GM20431 (cell line): ENCODE results near the gene KIF26B.

Experiments used
- in situ Hi-C: fragments of 300-500 bp; cut with MseI, MboI; formaldehyde crosslinking; loops from one replicate; pipeline ENCODE4 v1.15.0; 2020; ENCODE audit warnings: low sequenced_read_pairs; ENCODE audit not compliant: unreplicated experiment

Gene KIF26B

DNA sequence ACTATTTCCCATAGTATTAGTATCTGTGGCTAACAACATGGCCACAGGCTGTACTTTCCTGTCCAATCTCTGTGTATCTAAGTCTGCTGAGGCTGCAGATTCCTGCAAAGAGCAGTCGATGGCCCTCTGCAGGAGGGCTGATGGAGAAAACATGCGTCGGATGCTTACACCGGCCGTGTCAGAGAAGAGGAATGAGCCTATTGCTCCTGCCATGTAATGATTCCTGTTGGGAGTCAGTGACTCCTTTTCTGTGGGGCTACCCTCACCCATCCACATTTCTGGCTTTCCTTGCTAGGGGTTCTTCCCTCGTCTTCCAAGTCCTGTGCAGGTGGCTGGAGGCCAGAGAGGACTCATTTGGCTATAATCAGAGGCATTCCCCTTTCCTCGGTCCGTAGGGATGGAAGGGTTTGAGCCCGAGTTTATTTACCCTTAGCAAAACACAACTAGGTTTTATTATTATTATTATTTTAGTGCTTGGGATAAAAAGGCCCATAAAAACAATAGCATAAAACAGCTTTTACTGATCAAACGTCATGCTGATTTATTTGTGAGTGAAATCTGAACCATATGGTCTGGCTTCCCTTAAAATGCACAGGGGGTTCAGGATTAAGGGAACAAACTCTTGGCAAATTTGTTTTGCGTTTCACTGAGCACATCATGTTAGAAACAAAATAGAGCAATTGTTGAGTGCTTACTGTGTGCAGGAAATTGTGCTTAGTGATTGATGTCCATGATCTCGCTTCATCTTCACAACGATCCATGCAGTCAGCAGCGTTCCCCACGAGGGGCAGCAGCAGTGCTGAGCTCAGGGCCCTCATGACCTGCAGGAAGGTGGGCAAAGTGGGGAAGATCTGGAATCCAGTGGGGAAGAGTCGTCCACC lies 70.8 kb downstream of the KIF26B start:
- in situ Hi-C loops: no loop called here

DNA sequence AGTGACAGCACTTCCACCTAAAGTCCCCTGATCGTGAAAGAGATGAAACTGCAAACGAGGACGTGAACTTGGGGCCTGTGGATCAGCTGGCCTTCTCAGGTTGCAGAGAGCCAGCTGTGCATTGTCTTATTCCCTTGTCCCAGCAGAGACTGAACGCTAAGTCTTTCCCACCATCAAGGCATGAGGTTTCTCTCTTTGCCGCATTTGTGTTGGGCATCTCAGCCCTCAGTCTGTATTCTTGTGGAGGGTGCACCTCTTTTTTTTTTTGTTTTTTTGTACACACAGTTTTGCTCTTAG lies 71.4 kb downstream of the KIF26B start:
- in situ Hi-C loops: no loop called here

DNA sequence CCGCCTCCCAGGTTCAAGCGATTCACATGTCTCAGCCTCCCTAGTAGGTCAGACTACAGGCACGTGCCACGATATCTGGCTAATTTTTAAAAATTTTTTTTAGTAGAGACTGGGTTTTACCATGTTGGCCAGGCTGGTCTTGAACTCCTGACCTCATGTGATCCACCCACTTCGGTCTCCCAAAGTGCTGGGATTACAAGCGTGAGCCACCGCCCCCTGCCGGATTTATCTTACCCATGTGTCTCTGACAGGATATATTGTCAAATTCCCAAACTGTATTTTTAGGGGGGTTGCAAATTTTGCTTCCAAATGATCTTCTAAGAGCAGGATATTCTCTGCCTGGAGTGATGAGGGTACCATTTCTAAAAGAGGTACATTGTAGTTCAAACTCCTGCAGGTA lies 74.3 kb downstream of the KIF26B start:
- in situ Hi-C loops: no loop called here

DNA sequence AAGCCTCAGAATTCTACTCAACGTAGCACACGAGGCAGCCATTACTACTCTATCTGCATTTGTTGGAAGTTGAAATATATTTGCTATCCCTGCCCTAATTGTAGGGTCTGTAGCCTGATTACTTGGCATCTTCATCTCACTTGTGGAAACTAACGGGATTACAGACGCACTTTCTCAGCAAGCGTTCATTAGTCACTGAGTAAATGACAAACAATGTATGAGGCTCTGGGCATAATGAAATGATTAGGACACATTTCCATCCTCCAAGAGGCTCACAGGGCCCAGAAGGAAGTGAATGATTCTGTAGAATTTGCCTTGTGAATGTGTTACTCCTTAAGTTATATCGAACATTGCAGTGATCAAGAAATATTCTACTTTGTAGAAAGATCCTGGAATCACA lies 78.1 kb downstream of the KIF26B start:
- in situ Hi-C loops: no loop called here

DNA sequence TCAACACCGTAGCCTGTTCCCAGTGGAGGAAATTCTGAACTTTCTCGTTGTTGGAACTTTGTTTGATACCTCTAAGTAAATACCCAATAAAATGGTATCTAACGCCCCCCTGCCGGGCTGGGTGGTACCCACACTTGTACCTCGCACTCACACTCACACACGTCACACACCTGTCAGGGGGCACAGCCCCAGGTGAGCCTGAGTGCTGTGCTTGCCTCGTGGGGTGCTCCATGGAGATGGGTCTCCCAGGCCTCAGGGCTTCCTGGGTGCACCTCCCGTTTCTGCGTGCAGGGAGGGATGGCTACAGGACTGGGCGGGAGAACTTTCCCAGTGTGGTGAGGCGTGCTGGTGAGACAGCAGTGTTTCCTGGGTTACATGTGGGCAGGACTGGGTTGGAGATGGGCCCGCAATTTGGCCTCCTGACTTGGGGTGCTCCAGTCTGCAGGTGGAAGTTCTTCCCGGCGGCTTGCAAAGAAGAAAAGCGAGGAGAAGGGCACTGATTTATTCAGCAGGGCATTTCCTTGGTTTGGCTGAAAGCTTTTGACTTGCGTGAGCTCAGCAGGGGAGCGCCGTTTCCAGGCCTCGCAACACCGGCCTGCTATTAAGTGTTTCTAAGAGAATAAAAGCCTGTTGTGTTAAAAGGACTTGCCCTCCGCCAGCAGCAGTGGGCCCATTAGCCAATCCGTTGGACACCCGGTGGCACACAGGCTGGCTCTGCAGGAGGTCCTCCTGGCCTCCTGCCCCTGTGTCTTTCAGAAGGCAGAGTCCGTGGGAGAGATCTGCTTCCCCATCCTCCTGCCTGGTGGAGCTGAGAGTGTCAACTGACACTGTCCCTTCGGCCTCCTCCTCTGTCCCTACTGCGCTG lies 79.7 kb downstream of the KIF26B start:
- in situ Hi-C loops: no loop called here

DNA sequence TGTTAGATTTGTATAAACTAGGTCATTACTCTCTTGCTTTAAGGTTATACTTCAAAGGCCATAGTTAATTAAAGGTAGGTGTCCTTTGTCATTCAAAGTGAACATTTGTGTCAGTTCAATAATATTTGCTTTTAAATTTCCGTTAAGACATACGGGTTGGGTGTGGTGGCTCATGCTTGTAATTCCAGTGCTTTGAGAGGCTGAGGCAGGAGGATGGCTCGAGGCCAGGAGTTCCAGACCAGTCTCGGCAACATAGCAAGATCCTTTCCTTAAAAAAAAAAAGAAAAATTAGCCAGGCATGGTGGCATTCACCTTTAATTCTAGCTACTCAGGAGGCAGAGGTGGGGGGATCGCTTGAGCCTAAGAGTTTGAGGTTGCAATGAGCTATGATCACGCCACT lies 80.4 kb downstream of the KIF26B start:
- in situ Hi-C loops: no loop called here

DNA sequence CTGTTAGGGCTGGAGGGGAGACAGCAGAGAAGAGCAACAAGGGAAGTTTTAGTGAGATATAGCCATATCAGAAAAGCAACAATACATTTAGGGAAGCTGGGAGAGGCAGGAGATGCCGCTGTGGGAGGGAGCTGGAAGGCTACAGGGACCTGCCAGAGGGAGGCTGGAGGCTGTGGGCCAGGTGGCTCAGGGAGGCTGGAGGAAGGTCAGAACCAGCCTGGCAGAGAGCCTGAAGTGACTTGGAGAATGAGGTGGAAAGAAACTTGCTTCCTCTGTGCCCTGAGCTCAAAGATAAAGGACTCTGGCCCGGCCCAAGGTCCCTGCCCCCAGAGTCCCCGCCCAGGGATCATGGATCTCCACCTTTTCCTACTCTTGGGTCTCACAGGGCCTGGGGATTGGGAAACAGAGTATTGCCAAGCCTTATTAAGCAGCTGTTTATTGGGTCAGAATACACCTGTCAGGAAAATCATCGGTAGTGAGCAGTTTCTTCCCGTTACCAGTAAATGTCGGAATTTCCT lies 85.9 kb downstream of the KIF26B start:
- in situ Hi-C loops: no loop called here

DNA sequence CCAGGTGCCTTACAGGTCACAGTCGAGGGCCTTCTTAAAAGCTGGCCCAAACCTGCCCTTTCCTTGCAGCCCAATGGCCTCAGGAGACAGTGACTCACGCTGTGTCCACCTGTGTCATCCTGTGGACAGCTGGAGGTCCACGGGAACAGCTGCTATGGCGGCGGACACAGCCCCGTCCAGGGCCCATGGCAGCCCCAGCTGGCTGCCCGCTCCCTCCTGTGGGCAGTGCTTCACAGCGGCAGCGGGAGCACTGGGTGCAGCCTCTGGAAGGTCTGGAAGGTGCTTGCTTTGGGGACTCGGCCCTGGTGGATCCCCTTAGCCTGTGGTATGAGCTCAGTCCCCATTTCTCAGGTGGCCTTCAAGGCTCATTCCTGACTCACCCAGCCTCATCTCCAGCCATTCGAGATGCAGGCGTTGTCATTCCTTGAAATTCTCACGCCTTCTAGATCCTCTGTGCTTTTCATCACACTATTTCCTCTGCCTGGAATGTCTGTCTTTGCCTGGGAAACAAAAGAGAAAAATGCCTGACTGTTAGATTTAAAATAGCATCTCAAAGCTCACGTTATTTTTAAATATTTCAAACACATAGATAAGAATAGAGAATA lies 86.8 kb downstream of the KIF26B start:
- in situ Hi-C loops: no loop called here

DNA sequence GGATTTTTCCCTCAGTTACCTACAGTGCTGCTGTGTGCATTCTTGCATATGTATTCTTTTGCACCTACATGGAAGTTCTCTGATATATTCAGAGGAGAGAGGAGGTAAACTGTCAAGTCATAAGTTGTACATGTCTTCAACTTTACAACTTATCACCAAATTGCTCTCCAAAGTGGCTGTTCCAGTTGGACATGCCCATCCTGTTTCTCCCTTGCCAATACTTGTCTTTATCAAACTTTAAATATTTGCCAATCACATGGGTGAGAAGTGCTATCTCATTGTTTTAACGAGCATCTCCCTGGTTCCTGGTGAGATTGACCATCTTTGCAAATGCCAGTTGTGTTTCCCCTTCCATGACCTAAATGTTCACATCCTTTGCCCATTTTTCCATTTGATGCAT lies 88.2 kb downstream of the KIF26B start:
- in situ Hi-C loops: no loop called here

DNA sequence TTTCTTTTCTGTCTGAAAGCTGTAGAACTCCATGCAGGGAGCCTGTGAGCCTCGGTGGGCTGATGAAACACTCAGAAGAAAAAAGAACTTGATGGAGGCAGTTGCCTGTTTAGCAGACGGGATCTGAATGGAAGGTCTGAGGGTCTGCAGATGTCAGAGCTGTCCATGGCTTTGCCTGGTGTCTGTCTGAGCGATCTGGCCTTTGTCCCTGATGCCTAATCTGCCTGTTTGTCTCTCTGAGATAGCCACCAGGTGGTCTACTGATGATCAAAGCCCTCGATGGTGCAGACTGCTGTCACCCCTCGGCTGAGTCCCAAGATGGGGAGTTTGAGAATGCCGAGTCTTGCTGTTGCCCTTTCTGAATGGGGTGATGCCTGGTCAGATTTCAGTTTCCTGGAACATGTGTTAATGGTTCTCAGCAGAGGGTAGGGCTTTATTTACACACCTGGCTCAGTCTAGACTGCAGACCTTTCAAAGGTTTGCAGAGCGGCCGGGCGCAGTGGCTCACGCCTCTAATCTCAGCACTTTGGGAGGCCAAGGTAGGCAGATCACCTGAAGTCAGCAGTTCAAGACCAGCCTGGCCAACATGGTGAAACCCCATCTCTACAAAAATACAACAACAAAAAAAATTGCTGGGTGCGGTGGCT lies 90.4 kb downstream of the KIF26B start:
- in situ Hi-C loops: no loop called here

DNA sequence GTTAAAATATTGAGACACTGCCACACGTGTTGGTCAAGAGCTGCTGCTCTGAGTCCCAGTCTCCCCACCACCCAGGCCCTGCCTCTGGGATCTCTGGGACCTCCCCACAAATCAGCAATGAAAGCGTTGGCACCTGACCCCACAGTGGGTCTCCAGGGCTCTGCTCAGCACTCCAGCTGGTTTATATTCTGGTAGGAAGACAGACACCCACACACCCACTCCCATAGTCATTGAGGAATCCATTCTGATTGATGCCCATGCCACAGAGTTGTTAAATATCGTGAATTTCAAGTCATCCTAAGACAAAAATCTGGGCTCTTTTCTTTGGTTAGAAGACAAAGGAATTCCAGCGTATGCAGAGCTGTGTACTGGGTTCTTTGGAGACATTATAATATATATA lies 91.6 kb downstream of the KIF26B start:
- in situ Hi-C loops: no loop called here

DNA sequence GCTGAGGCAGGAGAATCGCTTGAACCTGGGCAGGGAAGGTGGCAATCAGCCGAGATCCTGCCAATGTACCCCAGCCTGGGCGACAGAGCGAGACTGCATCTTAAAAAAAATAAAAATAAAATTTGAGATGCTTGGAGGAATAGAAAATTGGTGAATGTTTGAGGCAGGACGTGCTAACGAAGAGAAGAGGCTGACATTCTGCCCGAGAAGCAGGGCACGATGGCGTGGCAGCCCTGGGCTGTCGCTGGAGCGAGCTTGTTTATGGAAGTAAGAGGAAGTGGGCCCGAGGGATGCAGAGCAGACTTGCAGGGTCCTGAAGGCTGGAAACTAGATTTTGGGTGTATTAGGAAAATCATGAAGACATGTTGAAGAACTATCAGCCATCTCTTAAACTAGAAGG lies 92.6 kb downstream of the KIF26B start:
- in situ Hi-C loops: no loop called here

DNA sequence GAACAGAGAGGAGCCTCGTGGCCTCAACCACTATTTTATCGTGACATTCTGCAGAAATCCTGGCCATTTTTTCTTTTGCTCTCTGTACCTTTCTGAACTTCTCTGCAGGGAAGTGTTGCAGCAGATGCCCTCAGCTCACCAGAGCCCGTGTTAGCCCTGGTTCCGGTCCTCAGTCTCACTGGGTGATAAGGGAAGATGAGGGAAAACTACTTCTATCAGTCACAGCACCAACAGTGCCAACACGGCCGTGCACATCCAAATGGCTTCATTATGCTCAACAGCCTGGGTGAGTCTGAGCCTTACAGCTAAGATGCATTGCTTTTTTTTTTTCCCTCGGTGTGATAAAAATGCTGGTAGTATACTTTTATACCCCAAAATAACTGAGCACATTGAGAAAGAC lies 93.0 kb downstream of the KIF26B start:
- in situ Hi-C loops: no loop called here

DNA sequence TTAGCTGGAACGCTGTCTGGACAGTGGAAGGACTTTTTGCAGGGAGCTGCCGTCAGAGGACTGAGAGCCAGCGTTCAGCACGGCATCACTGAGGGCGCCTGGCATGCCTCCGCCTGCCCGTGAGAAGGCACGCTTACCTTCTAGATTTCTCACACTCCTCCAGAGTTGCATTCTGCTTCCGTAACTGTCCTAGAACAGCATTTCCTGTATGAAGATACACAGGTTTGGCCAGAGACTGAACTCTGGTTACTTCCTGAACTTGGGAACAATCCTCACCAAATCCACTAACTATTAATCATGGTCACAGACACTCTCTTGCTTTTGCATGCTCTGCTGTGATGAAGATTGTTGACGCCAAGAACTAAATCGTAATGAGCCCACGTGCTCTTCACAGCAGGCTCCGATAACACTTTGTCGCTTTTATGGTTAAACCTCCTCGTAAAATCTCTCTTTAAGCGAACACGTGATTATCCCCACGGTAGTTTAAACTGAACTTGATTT lies 93.5 kb downstream of the KIF26B start:
- in situ Hi-C loops: no loop called here

DNA sequence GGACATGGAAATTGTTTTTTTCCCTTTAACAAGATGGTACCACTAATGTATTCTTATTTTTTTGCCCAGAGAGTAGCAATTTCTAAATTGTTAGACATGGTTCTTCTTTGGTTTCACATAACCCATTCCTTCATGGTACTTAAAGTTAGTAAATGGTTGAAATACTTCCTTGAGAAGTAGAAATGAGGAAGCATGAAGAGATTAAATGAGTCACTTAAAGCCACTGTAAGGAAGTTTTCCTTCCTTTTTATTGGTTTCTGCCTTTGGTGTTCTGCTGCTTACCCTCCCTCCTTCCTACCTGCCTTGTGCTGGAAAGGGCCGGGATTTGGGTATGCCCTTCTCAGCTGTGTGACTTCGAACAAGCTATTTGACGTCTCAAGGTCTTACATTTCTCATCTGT lies 101.0 kb downstream of the KIF26B start:
- in situ Hi-C loops: no loop called here

DNA sequence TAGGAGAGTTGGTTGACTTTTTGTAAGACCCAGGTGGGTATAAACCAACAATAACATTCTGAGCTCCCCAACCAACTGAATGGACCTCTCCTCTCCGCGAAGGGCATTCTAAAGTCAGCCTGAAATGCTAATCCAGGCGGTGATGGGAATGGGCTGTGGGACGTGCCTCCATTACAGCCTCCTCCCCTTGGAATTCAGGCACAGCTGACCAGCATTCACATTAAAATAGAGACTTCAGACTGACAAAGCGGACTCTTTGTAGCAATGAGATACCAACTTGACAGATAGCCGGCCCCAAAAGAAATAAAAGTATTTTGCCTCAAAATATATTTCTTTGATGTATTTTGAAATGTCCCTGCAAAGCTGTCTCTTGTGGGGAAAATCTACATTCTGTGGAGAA lies 101.7 kb downstream of the KIF26B start:
- in situ Hi-C loops: no loop called here

DNA sequence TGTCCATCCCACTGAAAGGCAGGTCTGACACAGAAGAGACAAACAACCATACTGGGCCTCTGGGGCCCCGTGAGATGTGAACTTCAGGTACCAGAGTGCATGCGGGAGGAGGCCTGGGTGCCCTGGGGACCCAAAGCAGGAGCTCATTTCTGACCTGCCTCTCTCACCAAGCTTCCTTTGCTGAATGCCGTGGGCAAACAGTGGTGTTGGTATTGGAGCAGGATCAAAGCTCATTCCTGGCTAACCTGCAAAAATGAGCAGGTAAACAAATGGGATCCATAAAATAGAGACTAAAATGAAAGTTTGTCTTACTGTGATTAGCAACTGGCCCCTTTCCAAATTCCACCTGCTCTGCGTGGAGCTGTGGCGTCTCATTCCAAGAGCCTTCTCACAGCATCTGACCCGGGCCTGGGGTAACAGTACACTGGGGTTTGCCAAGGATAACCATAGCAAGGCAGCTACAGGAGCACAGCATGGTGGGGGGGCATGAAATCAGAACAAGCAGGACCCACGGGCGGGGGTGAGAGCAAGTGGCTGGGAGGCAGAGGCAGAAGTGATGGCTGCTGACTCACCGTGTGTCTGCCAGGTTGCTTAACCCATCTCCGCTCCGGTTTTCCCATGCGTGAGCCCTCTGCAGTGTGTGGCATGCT lies 103.6 kb downstream of the KIF26B start:
- in situ Hi-C loops: no loop called here

DNA sequence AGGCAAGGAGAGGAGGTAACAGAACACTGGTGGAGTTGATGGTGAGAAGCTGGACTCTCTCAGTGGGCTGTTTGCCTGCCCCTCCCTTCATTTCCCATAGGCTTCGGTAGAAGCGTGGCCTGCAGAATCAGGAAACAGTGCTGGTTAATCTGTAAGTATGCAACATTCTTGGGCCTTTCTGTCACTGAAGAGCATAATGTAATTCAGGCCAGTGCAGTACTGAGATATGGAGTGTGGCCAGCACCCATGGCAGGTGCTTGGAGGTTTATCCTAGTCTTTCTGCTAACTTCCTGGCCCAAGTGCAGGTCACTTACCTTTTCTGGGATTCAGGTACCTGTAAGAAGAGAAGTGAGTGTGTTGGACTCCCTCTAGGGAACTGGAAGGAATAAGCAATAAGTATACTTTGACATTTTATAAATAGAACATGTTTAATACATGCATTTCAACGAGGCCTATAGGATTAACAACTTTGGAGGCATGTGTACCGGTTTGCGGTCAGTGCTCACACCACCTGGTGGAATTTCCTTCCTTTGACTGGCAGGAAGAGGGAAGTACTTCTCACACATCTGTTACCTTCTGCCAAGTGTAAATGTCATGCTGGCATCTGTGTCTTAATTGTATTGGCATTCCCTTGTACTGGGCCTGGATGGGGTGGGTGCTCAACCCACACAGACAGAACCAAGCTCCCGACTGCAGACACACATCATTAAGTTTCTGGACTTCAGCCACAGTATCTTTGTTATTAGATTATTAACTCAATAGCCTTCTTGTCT lies 105.5 kb downstream of the KIF26B start:
- in situ Hi-C loops: no loop called here

DNA sequence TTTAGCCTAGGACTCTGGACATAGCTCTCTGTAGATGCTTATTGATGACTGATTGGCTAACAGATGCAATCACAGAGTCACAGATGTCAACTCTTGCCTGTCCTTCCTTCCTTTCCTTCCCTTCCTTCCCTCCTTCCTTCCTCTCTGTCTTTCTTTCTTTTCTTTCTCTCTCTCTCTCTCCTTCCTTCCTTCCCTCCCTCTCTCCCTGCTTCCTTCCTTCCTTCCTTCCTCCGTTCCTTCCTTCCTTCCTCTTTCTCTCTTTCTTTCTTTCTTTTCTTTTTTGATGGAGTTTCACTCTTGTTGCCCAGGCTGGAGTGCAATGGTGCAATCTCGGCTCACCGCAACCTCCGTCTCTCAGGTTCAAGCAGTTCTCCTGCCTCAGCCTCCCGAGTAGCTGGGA lies 106.1 kb downstream of the KIF26B start:
- in situ Hi-C loops: no loop called here
